ENCODE results near the gene AKR1B15.
"Not testable (repeated sequence)": the region's sequence is repeated elsewhere in the genome, so short reads cannot be mapped to it uniquely, and the experiment has no call there.

Gene AKR1B15

GRCh38 chr7:134548877-134549276, at the start of gene AKR1B15:
Gene AKR1B15, plus strand, starts transcription at chr7:134549110. Its CDS starts 15,510 bp downstream, at chr7:134564620.
- in situ Hi-C loops (cut with MboI; ENCODE audit: low sequenced_read_pairs): no loop called here

- in situ Hi-C loops (cut with MboI; ENCODE audit: low sequenced_read_pairs): no loop called here
Observed at GRCh38 chr7:134500406-134500805, 48.5 kb upstream of the AKR1B15 start.

DNA sequence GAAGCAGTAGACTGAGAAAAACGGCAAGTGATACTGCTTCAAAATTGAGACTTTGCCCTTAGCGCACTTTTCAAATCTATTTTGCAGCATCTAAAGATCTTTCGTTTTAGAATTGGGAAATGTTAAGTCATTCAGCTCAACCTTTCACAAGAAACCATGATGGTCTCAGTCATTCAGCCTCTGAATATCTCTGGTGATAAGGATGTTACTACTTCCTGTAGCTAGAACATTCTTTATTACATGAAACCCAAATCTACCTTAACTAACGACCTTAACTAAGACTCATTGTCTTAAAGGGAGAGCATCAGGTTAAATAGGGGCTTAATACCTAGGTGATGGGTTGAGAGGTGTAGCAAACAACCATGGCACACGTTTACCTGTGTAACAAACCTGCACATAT, 47.9 kb upstream of the AKR1B15 start:
- in situ Hi-C loops (cut with MboI; ENCODE audit: low sequenced_read_pairs): no loop called here

DNA sequence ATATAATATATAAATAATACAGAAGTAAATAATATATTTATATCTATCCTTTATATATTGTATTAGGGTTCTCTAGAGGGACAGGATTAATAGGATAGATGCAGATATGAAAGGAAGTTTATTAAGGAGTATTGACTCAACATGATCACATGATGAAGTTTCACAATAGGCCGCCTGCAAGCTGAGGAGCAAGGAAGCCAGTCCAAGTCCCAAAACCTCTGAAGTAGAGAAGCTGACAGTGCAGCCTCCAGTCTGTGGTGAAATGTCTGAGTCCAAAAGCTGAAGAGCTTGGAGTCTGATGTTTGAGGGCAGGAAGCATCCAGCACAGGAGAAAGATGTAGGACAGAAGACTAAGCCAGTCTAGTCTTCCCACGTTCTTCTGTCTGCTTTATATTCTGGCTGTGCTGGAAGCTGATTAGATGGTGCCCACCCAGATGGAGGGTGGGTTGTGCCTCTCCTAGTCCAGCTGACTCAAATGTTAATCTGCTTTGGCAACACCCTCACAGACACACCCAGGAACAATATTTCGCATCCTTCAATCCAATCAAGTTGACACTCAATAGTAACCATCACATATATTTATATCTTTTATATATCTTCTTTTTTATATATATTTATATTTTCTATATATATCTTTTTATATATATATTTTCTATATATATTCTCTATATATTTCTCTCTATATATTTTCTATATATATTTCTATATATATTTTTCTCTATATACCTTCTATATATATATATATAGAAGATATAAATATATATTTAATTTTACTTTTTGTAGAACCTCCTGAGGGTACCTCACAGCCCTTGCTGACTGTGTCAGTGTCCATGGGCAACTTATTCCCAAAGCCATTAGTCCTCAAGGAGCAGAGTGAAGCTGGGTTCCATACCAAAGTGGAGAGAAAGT, 46.2 kb upstream of the AKR1B15 start:
- in situ Hi-C loops (cut with MboI; ENCODE audit: low sequenced_read_pairs): no loop called here

- in situ Hi-C loops (cut with MboI; ENCODE audit: low sequenced_read_pairs): no loop called here
Observed at GRCh38 chr7:134504660-134505164, 44.2 kb upstream of the AKR1B15 start.

GRCh38 chr7:134505856-134506255, 43.1 kb upstream of the AKR1B15 start:
- in situ Hi-C loops (cut with MboI; ENCODE audit: low sequenced_read_pairs): no loop called here

- in situ Hi-C loops (cut with MboI; ENCODE audit: low sequenced_read_pairs): no loop called here
Observed at GRCh38 chr7:134509010-134509409, 39.9 kb upstream of the AKR1B15 start.

DNA sequence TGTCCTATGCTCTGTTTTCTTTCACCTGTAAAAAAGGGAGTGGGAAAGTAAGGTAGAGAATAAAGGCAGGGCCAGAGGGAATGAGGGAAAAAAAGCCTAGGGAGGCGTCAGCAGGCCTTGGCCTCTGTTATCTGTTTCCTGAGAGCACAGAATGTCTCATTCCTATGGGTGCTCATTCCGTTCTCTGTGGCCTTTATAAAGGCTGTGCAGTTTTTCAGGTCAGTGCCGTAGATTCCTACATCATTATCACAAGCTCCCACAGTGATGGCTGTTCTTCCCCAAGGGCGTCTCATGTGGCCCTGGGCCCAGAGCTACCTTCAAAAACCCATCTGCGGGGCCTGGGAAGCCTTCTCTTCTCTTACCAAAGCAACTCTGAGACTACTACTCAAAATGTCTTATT, 38.3 kb upstream of the AKR1B15 start:
- in situ Hi-C loops (cut with MboI; ENCODE audit: low sequenced_read_pairs): loop anchor here (10.0 kb wide), 1 partner anchor 94 kb away; no protein-coding TSS in a partner anchor

GRCh38 chr7:134512271-134512670, 36.6 kb upstream of the AKR1B15 start:
- in situ Hi-C loops (cut with MboI; ENCODE audit: low sequenced_read_pairs): loop anchor here (10.0 kb wide), 1 partner anchor 93 kb away; no protein-coding TSS in a partner anchor

GRCh38 chr7:134513169-134513752, 35.6 kb upstream of the AKR1B15 start:
- in situ Hi-C loops (cut with MboI; ENCODE audit: low sequenced_read_pairs): loop anchor here (10.0 kb wide), 1 partner anchor 92 kb away; no protein-coding TSS in a partner anchor

DNA sequence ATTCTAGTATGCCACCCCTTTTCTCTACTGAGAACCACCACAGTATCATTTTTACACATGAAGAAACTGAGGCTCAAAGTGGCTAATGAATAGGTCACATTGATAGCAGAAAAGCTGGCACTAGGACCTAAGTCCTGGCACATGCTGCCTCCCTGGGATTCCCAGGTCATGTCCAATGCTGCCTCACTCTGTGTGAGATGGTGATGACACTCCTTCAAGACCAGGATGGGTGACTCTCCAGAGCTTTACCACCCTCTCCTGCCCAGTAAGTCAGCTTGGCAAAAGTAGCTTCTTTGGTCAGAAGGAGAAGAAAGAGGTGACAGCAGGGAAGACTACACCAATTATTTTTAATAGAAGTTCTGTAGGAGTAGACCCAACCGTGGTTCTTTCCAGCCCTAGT, 34.8 kb upstream of the AKR1B15 start:
- in situ Hi-C loops (cut with MboI; ENCODE audit: low sequenced_read_pairs): loop anchor here (10.0 kb wide), 1 partner anchor 91 kb away; no protein-coding TSS in a partner anchor

DNA sequence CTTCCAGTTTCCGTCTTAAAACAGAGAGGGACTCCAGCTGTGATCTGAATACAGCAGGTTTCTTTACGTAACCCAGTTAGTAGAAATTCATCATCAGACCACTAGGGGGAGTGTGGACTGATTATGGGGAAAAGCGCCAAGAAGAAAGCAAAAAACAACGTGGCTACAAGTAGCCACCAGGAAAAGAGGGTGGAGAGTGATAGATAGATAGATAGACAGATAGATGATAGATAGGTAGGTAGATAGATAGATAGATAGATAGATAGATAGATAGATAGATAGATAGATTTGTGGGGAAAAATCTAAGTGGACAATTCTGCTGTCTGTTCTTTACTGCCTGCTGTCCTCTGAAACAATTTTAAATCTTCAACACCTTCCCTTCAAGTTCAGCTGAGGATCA, 34.2 kb upstream of the AKR1B15 start:
- in situ Hi-C loops (cut with MboI; ENCODE audit: low sequenced_read_pairs): loop anchor here (10.0 kb wide), 1 partner anchor 90 kb away; no protein-coding TSS in a partner anchor

- in situ Hi-C loops (cut with MboI; ENCODE audit: low sequenced_read_pairs): loop anchor here (10.0 kb wide), 1 partner anchor 89 kb away; no protein-coding TSS in a partner anchor
Observed at GRCh38 chr7:134515569-134516468, 33.1 kb upstream of the AKR1B15 start.

DNA sequence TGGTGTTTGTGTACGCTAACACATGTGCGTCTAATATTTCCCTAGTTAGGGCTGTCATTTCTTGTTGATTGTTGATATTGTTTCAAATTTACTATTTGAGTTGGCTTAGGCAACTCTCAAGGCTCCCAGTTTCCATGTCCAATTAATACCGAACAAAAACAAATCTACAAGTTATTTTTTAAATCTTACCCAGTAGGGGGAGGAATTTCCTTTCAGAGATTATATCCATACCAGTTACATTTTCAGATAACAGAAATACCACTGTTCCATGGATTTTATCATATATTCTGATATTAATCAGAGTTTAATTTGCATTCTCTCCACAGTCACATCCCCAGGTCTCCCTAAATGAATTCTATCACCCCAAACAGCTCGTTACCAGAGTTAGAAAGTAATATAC, 28.8 kb upstream of the AKR1B15 start:
- in situ Hi-C loops (cut with MboI; ENCODE audit: low sequenced_read_pairs): no loop called here

DNA sequence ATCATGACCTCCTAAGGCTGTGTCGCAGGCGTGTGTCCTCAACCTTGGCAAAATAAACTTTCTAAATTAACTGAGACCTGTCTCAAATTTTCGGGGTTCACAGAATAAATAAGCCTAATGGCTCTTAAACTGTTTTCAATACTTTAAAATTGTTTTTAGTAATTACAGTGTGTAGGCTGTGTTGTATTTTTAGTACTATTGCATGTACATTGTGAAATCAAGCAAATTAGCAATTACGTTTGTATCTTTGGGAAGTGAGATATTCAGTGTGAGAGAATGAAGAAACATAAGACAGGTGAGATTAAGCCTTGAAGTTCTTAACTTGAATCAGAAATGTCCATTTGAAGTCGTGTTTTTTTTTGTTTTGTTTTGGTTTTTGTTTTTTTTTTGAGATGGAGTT, 26.3 kb upstream of the AKR1B15 start:
- in situ Hi-C loops (cut with MboI; ENCODE audit: low sequenced_read_pairs): no loop called here

DNA sequence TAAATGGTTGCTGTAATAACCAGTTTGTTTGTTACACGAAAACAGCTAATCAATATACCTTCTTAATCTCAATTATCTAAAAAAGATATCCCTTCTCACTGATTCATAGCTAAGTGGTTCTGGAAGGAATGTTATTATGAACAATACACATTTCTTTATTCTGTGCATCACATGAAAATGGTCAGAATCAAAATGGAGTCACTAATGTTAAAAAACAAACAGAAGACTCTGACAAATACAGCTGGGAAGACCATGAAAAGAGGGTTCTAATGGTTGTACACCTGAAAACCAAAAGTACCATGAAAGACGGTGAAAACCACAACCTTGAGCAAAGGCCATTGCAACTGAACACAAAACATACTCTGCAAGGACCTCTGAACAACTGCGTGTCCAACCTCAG, 23.5 kb upstream of the AKR1B15 start:
- in situ Hi-C loops (cut with MboI; ENCODE audit: low sequenced_read_pairs): not testable (repeated sequence)

DNA sequence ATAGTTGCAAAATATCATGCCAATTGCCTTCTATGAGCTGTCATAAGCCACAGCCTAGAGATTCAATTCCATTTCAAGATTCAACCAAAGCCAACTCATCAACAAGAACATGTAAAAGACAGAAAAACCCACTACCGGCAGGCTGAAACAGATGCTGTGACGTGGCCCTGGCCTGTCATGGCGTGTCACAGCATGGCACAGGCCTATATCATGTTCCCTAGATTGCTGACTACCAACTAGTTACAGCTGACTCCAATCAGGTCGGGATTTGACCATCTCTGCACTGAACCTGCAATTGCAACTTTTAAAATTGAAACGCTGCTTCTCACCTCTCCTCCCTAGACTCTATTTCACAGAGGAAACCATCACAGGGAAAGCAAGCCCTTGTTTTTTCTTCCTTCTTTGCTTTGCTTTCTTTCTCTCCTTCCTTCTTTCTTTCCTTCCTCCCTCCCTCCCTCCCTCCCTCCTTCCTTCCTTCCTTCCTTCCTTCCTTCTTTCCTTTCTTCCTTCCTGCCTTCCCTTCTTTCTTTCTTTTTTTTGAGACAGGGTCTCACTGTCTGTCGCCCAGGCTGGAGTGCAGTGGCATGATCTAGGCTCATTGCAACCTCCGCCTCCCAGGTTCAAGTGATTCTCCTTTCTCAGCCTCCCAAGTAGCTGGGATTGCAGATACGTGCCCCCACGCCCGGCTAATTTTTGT, 22.2 kb upstream of the AKR1B15 start:
- in situ Hi-C loops (cut with MboI; ENCODE audit: low sequenced_read_pairs): not testable (repeated sequence)

- in situ Hi-C loops (cut with MboI; ENCODE audit: low sequenced_read_pairs): no loop called here
Observed at GRCh38 chr7:134527979-134528371, 20.9 kb upstream of the AKR1B15 start.

DNA sequence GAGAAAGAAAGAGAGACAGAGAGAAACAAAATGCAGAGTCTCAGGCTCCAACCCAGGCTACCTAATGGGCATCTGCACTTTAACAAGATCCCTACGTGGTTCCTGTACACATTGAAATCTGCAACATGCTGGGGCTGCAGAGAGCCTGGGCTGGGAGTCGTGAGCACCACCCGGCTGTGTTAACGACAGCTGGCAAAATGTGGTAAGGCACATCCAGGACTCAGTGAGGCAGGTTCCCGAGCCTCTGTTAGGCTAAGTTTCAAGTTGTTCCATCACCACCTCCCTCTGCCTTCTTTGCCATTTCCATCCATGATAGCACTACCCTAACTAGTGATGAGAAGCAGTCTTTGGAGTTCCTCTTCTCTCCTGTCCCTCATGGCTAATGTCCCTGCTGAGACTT, 20.2 kb upstream of the AKR1B15 start:
- in situ Hi-C loops (cut with MboI; ENCODE audit: low sequenced_read_pairs): no loop called here

GRCh38 chr7:134530460-134530859, 18.4 kb upstream of the AKR1B15 start:
- in situ Hi-C loops (cut with MboI; ENCODE audit: low sequenced_read_pairs): no loop called here

Data from HL-60/S4 (cell line).